ELR (cell line): ENCODE measurements around the gene RAB11FIP4.

Experiments
- DNase-seq: peaks from one replicate; pipeline ENCODE4 v3.0.0-alpha.2; 2015; ENCODE audit warnings: low read depth

Gene RAB11FIP4

GRCh38 chr17:31525801-31526549, 134.5 kb downstream of the RAB11FIP4 start:
- DNase-seq = peak; percentile 62

DNA sequence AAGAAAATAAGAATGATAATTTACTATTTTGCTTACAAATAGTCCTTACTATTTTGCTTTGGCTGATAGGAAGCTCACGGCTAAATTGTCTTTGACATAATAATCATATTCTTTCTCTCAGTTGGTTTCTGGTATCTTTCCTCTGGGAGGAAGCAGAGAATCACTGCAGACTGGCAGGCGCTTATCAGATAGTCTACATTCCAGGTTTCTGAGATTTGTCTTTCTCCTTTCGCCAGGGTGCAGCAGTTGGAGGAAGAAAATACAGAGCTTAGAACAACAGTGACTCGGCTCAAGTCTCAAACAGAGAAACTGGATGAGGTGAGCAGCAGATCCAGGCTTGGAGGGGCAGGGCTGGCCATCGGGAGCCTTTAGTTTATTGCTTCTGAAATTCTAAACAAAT, 136.1 kb downstream of the RAB11FIP4 start:
- DNase-seq = no peak

- DNase-seq = no peak
Measured at GRCh38 chr17:31528291-31528874, 136.9 kb downstream of the RAB11FIP4 start.

DNA sequence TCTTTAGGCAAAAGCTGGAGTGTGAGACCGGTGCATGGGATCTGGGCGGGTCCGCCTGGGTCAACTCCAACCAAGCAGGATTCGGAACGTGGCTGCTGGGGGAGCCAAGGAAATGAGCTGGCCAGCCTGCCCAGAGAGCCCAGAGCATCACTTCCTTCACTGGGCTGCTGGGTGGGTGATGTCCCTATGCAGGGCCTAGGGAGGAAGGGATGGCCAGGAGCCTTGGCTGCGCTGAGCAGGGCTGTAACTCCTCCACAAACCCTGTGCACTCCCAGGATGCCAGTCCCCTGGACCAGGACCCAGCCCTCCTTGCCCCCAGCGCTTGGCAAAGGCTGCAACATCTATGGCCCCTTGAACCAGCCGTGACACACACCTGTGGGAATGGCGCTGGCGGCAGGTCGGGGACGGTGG, 138.4 kb downstream of the RAB11FIP4 start:
- no peak for DNase-seq

DNA sequence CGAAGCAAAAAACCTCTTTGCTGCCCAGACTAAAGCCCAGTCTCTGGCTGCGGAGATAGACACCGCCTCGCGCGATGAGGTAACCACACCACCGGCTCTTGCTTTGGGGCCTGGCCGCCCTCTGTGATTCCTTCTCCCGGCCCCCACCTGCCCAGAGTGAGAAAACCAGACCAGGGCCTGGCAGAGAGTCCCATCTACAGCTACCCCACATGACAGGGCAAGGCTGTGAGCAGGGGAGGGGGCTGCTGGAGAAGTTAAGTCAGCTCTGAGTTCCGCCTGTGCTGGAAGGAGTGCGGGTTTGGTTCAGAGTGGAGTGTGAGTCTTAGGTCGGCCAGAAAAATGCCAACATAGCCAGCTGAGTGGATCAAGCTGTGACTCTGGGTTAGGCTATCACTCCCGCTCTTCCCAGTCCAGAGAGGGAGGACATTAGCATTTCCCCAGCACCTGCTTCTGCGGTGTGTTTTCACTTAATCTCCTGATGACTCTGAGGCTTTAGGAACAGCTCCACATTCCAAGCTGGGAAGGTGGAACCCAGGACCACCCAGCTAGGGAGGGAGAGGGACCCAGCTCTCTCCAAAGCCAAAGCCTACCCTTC, 139.0 kb downstream of the RAB11FIP4 start:
- no peak for DNase-seq

GRCh38 chr17:31531336-31531980, 140.0 kb downstream of the RAB11FIP4 start:
- no peak for DNase-seq

DNA sequence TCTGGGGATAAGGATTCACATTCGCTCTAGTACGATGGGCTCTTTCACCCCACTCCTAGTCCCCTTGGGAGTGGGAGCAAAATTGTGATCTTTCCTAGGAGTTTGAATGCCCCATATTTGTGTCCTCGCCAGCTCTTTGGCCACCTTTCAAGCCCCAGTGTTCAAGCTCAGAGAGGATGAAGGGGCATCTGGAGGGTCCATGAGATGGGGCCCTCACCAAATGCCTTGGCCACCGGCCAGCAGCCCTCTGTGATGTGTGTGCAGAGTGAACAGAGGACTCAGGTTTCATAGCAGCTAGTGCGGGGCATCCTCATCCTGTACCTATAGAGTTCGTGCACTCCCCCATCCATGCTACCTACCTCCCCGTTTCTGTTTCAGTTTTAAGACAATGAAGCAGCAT, 140.6 kb downstream of the RAB11FIP4 start:
- DNase-seq = no peak

DNA sequence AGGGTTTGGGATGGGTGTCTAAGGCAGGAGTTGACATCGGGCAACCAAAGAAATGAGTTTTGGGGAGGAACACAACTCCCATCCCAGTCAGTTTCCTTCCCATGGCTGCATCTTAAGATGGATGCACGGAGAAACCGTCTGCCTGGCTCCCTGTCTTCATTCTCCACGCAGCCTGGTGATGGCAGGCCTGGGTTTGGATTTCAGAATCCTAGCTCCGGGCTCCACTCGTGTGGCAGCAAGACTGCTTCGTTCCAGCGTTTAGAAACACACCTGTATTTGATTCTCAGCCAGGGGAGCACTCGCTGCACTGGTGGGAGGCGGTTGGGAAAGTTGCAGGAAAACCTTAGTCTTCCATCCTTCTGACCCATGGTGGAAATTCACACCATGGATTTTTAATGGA, 141.1 kb downstream of the RAB11FIP4 start:
- no peak for DNase-seq

GRCh38 chr17:31533546-31534155, 142.2 kb downstream of the RAB11FIP4 start:
- peak; percentile 91 for DNase-seq

DNA sequence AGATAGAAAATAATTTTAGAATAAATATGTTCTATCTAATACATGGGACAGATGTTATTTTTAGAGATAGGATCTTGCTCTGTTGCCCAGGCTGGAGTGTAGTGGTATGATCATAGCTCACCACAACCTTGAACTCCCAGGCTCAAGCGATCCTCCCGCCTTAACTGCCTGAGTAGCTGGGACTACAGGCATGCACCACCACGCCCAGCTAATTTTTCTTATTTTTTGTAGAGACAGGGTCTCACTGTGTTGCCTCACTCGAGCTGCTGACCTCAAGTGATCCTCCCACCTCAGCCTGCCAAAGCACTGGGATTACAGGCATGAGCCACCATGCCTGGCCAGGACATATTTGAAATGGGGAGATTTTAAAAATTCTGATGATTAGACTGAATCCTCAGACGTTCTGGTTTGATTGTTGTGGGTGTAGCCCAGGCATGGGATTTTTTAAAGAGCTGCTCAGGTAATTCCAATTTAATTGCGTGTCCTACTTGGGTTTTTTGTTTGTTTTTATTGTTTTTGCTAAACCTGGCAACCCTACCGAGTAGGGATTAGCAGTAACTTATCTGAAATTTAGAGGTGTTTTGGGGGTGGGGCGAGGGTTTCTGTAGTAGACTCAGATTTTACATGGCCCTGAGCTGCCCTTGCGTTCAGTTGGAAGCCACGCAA, 142.9 kb downstream of the RAB11FIP4 start:
- DNase-seq = no peak

DNA sequence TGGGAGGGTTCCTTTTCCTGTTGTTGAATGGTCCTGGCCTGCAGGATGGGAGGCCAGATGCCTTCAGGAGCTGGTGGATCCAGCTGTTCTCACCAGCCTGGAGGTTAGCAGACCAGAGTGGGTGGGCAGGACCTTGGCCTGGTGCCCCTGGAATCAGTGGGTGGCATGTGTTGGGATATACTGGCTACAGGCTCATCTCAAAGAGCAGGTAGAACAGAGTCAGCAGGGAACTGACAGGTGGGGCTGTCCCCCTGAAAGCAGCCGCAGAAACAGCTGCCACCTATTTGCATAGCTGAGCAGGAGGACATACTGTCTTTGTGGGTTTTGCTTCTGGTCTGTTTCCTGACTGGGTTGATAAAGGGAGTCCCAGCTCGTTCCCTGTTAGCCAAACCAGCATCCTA, 144.1 kb downstream of the RAB11FIP4 start:
- no peak for DNase-seq

GRCh38 chr17:31536451-31536850, 145.0 kb downstream of the RAB11FIP4 start:
- no peak for DNase-seq

DNA sequence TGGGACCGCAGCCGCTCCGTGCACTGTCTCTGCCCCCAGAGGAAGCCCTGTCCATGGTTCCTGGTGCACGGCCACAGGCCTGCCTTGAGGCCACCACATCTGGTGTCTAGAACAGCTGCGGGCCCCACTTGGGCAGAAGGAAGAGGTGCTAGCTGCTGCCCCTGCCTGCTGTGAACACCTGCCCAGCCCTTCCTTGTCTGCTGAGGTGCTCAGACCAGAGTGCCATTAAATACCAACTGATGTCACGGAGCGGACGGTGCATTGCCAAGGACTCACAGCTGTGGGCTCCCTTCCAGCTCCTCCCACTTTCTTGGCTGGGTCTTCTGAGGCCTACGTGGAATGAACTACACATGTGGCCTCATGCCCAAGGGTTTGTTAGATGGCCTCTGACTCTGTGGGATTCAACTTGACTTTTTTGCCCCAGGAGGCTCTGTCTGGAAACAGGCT, 146.1 kb downstream of the RAB11FIP4 start:
- no peak for DNase-seq

DNA sequence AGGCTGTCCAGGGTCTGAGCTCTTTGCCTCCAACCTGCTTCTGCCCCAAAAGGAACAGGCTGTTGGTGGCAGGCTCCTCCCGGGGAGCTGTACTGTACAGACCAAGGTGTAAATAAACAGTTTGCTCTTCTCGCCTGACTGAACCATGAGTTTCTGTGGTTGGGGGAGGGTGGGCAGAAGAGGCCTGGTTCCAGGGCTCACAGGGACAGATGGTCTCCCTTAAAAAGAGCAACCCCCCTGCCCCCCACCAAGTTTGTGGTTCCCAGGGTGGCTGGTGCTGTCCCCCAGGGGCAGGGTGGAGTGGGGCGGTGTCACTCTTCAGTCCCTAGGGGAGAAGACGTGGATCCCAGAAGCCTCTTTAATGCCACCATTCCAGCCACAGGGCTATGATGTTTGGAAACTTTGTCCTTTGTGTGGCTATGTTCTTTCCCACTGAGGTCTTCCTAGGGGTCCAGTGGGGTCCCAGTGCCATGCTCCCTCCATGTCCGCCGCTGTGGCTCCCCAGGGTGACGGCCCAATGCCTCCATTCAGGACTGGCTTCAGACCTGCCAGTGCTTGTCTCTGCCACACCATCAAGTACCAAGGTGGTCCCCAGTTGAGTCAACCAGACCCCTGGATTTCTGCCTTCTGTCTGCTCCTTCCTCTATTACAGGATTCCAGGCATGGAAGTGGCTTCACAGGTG, 146.7 kb downstream of the RAB11FIP4 start:
- no peak for DNase-seq

- DNase-seq = no peak
Measured at GRCh38 chr17:31540602-31541307, 149.3 kb downstream of the RAB11FIP4 start.

- DNase-seq = peak; percentile 34
Measured at GRCh38 chr17:31541559-31541958, 150.1 kb downstream of the RAB11FIP4 start.

- no peak for DNase-seq
Measured at GRCh38 chr17:31544186-31544585, 152.7 kb downstream of the RAB11FIP4 start.

- DNase-seq = no peak
Measured at GRCh38 chr17:31546650-31547049, 155.2 kb downstream of the RAB11FIP4 start.

DNA sequence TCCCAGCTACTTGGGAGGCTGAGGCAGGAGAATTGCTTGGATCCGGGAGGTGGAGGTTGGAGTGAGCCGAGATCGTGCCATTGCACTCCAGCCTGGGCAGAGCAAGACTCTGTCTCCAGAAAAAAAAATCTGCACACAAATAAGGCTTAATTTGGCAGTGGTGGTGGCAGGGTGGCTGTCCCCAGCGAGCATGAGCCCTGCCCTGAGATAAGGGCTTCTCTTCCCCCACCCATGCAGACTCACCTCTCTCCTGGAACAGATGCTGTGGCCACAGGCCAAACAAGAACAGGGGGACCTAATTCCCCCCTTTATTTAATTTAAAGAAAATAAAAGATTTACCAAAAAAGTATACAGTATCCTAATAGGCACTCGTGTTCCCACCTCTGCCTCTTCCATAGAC, 157.2 kb downstream of the RAB11FIP4 start:
- DNase-seq = no peak

- peak; percentile 44 for DNase-seq
Measured at GRCh38 chr17:31549121-31549524, 157.6 kb downstream of the RAB11FIP4 start.
